B cell (primary cell): ENCODE measurements around the gene TMEM235. TPM values are rescaled to one million over a fixed set of nuclear protein-coding genes. Genes with fewer than 3 reads are reported as not detected.

Experiments used
- ATAC-seq: fragments of 200-7000 bp; cut with Tn5 transposase; one replicate; pipeline ENCODE4 v1.10.0; 2021; ENCODE audit warnings: low read depth, mild to moderate bottlenecking, moderate number of reproducible peaks, moderate library complexity
- CTCF ChIA-PET: fragments of 350-600 bp; sonication (Branson Sonifier 250); formaldehyde crosslinking; loops from one replicate; lab custom pipeline; 2021; ENCODE audit warnings: antibody characterized with exemption, inconsistent platforms; lab: Charles Lee
- POLR2A ChIA-PET: fragments of 350-600 bp; sonication (Branson Sonifier 250); formaldehyde crosslinking; loops from one replicate; lab custom pipeline; 2021; ENCODE audit warnings: antibody characterized with exemption; lab: Charles Lee
- DNase-seq: peaks from one replicate; pipeline ENCODE4 v3.0.0; 2013
- H2AFZ ChIP-seq: 2 replicates; pipeline ENCODE4 v1.6.1; 2012; ENCODE audit warnings: mild to moderate bottlenecking, low read depth, low read length; ENCODE audit not compliant: insufficient read depth, poor library complexity, severe bottlenecking
- H3K27ac ChIP-seq, 2 donors: 1 replicate in 1 of 2; 2 replicates in 1 of 2; pipeline ENCODE4 v1.5.1; 2012 to 2013; ENCODE audit warnings: low read length in 2 of 2, mild to moderate bottlenecking in 2 of 2, moderate library complexity in 1 of 2
- H3K27me3 ChIP-seq, 4 experiments: fragments of 200-600 bp in 1 of 4; sonication (generic) in 1 of 4; replicated peaks in 1 of 4; 1 replicate in 2 of 4; 2 replicates in 2 of 4; pipeline versions ENCODE4 v1.6.1 to v1.7.0; 2013 to 2016; ENCODE audit warnings: low read length in 3 of 4, mild to moderate bottlenecking in 2 of 4, mixed read lengths in 1 of 4, moderate library complexity in 1 of 4; ENCODE audit not compliant: insufficient read depth in 4 of 4, control insufficient read depth in 3 of 4; ENCODE audit errors: control extremely low read depth in 1 of 4
- H3K36me3 ChIP-seq, 2 experiments: replicated peaks in 1 of 2; 1 replicate in 1 of 2; 2 replicates in 1 of 2; pipeline versions ENCODE4 v1.6.1 to v1.7.1; 2013; ENCODE audit warnings: low read length in 1 of 2; ENCODE audit not compliant: insufficient read depth in 2 of 2, control insufficient read depth in 1 of 2; ENCODE audit errors: control extremely low read depth in 1 of 2, extremely low read depth in 1 of 2
- H3K4me1 ChIP-seq, 2 donors: fragments of 200-600 bp in 1 of 2; sonication (generic) in 1 of 2; 1 replicate in 1 of 2; 2 replicates in 1 of 2; pipeline versions ENCODE4 v1.5.1 to v1.6.1; 2013 to 2017; ENCODE audit warnings: low read length in 2 of 2; ENCODE audit not compliant: control insufficient read depth in 2 of 2, insufficient read depth in 2 of 2
- H3K4me2 ChIP-seq: replicated peaks from 2 replicates; pipeline ENCODE3; 2012; ENCODE audit warnings: mild to moderate bottlenecking, low read depth, low read length; ENCODE audit not compliant: poor library complexity, severe bottlenecking
- H3K4me3 ChIP-seq, 5 experiments: fragments of 200-600 bp in 1 of 5; sonication (generic) in 1 of 5; 1 replicate in 3 of 5; 2 replicates in 2 of 5; pipeline versions ENCODE4 v1.5.1 to v1.7.0; 2011 to 2016; ENCODE audit warnings: low read length in 4 of 5, mild to moderate bottlenecking in 4 of 5, low read depth in 2 of 5, control low read depth in 1 of 5, moderate library complexity in 1 of 5; ENCODE audit not compliant: insufficient read depth in 1 of 5; ENCODE audit errors: control extremely low read depth in 1 of 5, extremely low read depth in 1 of 5
- H3K79me2 ChIP-seq: fragments of 200-600 bp; sonication (generic); one replicate; pipeline ENCODE4 v1.6.0; 2016; ENCODE audit warnings: low read length; ENCODE audit not compliant: control insufficient read depth, insufficient read depth
- H3K9ac ChIP-seq: fragments of 200-600 bp; sonication (generic); 2 replicates; pipeline ENCODE4 v1.6.1; 2017; ENCODE audit warnings: mild to moderate bottlenecking, low read length, moderate library complexity
- H3K9me3 ChIP-seq, 3 donors: one replicate each; pipeline versions ENCODE4 v1.6.1 to v1.7.1; 2013; ENCODE audit warnings: low read length in 2 of 3; ENCODE audit not compliant: control insufficient read depth in 2 of 3, insufficient read depth in 1 of 3; ENCODE audit errors: control extremely low read depth in 1 of 3
- H4K20me1 ChIP-seq: 2 replicates; pipeline ENCODE4 v1.6.0; 2012; ENCODE audit warnings: mild to moderate bottlenecking, low read length; ENCODE audit not compliant: insufficient read depth, control insufficient read depth, poor library complexity, severe bottlenecking
- H3K27ac Mint-ChIP-seq: one replicate; pipeline ENCODE4 v1.8.0; 2021; ENCODE audit warnings: mixed read lengths
- H3K27me3 Mint-ChIP-seq: one replicate; pipeline ENCODE4 v1.8.0; 2021; ENCODE audit warnings: mixed read lengths
- H3K4me1 Mint-ChIP-seq: one replicate; pipeline ENCODE4 v1.8.0; 2021; ENCODE audit warnings: mixed read lengths
- H3K4me3 Mint-ChIP-seq: one replicate; pipeline ENCODE4 v1.8.0; 2021; ENCODE audit warnings: mixed read lengths
- H3K9me3 Mint-ChIP-seq: one replicate; pipeline ENCODE4 v1.8.0; 2022; ENCODE audit warnings: mixed read lengths; ENCODE audit not compliant: insufficient read depth
- EZH2 ChIP-seq: IDR thresholded peaks from 2 replicates; pipeline ENCODE4 v1.6.1; 2012; ENCODE audit warnings: borderline replicate concordance, low read depth, mild to moderate bottlenecking, moderate library complexity, low read length; ENCODE audit not compliant: insufficient read depth, poor library complexity, severe bottlenecking
- WGBS: methylation state at CpG from one replicate; pipeline ENCODE4 v1.1.5; 2013; ENCODE audit warnings: missing lambda C conversion rate; ENCODE audit not compliant: insufficient coverage; 5-methylcytosine and 5-hydroxymethylcytosine counted together
- intact Hi-C: fragments of 100-400 bp; cut with micrococcal nuclease; formaldehyde crosslinking; loops from one replicate; pipeline ENCODE4 v1.10.0; 2022
- polyA plus RNA-seq: library from polyadenylated mRNA; depleted of rRNA; stranded (reverse); fragments of >200 nt; gene quantifications from 2 replicates; pipeline ENCODE4 v1.2.3, GENCODE V29; 2012
- total RNA-seq, 2 donors: library from RNA; stranded (reverse); fragments of 120-200 nt in 1 of 2; gene quantifications; 1 replicate in 1 of 2; 2 replicates in 1 of 2; pipeline versions ENCODE4 v1.2.3 to v1.2.4, GENCODE V29; 2013 to 2022
- TF ChIP-seq, protein P1 (sequence below): fragments of 200-600 bp; IDR thresholded peaks from one replicate; pipeline ENCODE4 v1.8.0; 2022; ENCODE audit warnings: antibody characterized with exemption, mild to moderate bottlenecking

TMEM235 gene
- total and polyA plus RNA-seq, 2 donors (not counting 1 experiment from before 2014, with no cell fraction given), result not detected

DNA sequence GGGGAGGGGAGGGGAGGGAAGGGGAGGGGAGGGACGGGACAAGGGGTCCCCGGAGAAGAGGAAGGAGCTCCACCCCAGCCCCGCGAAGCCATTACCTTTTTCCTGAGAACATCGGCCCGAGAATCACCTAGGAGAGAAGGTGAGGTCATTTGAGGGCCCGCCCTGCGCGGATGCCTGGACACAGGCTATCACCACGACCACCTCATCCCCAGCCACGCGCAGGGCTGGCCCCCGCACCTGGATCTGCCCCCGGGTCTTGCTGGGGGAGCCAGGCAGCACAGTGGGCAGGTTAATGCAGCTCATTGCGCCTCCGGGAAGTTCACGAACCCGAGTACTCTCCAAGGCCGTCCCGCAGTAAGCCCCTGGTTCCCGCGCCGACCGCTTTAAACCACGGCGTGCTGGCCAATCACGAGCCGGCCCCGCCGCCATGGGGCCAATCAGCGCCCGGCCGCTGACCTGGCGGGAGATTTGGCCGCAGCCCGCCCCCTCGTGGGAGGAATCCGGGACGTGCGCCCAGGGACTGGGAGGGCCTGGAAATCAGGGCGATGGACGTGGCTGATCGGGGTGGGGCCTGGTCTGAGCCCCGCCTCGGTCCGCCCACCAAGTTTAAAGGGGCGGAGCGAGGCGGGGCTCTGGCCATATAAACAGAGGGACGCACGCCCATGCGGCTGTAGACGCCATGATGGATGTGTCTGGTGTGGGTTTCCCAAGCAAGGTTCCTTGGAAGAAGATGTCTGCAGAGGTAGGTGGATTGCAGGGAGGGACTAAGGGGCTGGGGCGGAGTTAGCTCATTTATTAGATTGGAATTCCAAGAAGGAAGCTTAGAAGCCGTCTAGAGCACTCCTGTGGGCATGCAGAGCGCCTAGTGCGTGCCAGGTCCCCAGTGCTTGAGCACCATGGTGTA lies 44.5 kb upstream of the TMEM235 start, which contains the start of the genes AFMID and TK1:
TSS of gene AFMID (plus strand) at position 671 of the 904 bp plus-strand sequence. CDS start at position 680, 9 bp downstream.
TSS of gene TK1 (minus strand) at position 361 of the 904 bp plus-strand sequence. CDS start at position 303, 58 bp downstream.
- H3K27me3 ChIP-seq, result no peaks in the 10 kb centered on the region
- 4% methylated on average over 53 of the region's 57 CpGs for WGBS
- peak within 1 kb of the TSS; percentile 100 for H3K4me2 ChIP-seq
- intact Hi-C loops, result loop anchor here (1.0 to 2.0 kb wide), 3 partner anchors 18 to 55 kb away; partner anchors contain the start of gene SYNGR2
- no peaks in the 10 kb centered on the region for H3K36me3 ChIP-seq
- H3K79me2 ChIP-seq, result peaks cover 7% of the 10 kb centered on the region
- POLR2A ChIA-PET, result interaction anchor here (0.6 to 2.0 kb wide), 8 partner anchors 11 to 1915 kb away, joined by 3 to 12 read pairs (median 4); partner anchors contain the start of genes GAA and SOCS3
- CTCF ChIA-PET, result interaction anchor here (0.5 to 19.2 kb wide), 8 partner anchors 11 to 102 kb away, joined by 3 to 357 read pairs (median 6); no protein-coding TSS in a partner anchor
- ATAC-seq (peak; percentile 95), DNase-seq (peak; percentile 89)
- Mint-ChIP-seq H3K4me1 (peaks cover 14% of the 10 kb centered on the region), H3K27me3 (no peaks in the 10 kb centered on the region), H3K9me3 (no peaks in the 10 kb centered on the region), H3K27ac (peak within 1 kb of the TSS; percentile 83), H3K4me3 (peak within 1 kb of the TSS; percentile 91)
- TF ChIP-seq EZH2, result no peak
- TF ChIP-seq, protein P1, sequence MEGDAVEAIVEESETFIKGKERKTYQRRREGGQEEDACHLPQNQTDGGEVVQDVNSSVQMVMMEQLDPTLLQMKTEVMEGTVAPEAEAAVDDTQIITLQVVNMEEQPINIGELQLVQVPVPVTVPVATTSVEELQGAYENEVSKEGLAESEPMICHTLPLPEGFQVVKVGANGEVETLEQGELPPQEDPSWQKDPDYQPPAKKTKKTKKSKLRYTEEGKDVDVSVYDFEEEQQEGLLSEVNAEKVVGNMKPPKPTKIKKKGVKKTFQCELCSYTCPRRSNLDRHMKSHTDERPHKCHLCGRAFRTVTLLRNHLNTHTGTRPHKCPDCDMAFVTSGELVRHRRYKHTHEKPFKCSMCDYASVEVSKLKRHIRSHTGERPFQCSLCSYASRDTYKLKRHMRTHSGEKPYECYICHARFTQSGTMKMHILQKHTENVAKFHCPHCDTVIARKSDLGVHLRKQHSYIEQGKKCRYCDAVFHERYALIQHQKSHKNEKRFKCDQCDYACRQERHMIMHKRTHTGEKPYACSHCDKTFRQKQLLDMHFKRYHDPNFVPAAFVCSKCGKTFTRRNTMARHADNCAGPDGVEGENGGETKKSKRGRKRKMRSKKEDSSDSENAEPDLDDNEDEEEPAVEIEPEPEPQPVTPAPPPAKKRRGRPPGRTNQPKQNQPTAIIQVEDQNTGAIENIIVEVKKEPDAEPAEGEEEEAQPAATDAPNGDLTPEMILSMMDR, result peak; percentile 37
- H3K4me3 ChIP-seq, result peak within 1 kb of the TSS; percentile 31 to 77 (median 70)
- H3K27ac ChIP-seq, result no peak within 1 kb of the TSS
- H3K4me1 ChIP-seq, result peaks cover 12 to 20% of the 10 kb centered on the region in 2 donors
- H2AFZ ChIP-seq, result peak within 1 kb of the TSS; percentile 94
- peak within 1 kb of the TSS; percentile 73 for H3K9ac ChIP-seq
- H4K20me1 ChIP-seq, result no peaks in the 10 kb centered on the region
- no peaks in the 10 kb centered on the region for H3K9me3 ChIP-seq
